HG03354 (cell line): ENCODE measurements around the gene MMAB.

Experiments used
- ATAC-seq: cut with Tn5 transposase; IDR thresholded peaks from one replicate; pipeline ENCODE4 v1.9.1; 2021; ENCODE audit warnings: mild to moderate bottlenecking; ENCODE audit not compliant: unreplicated experiment, poor library complexity, severe bottlenecking

MMAB gene

GRCh38 chr12:109588461-109589239, 15.3 kb upstream of the MMAB start:
- ATAC-seq, result no peak

- ATAC-seq, result no peak
Measured at GRCh38 chr12:109587921-109588320, 14.6 kb upstream of the MMAB start.

- no peak for ATAC-seq
Measured at GRCh38 chr12:109586385-109587296, 13.3 kb upstream of the MMAB start.

GRCh38 chr12:109583733-109584132, 10.4 kb upstream of the MMAB start:
- ATAC-seq, result no peak

- ATAC-seq, result no peak
Measured at GRCh38 chr12:109582636-109583035, 9.3 kb upstream of the MMAB start.

- no peak for ATAC-seq
Measured at GRCh38 chr12:109581856-109582255, 8.6 kb upstream of the MMAB start.

GRCh38 chr12:109581334-109581691, 8.0 kb upstream of the MMAB start:
- ATAC-seq, result no peak

- no peak for ATAC-seq
Measured at GRCh38 chr12:109580684-109581333, 7.5 kb upstream of the MMAB start.

- ATAC-seq, result no peak
Measured at GRCh38 chr12:109580272-109580671, 7.0 kb upstream of the MMAB start.

- ATAC-seq, result no peak
Measured at GRCh38 chr12:109579639-109580038, 6.3 kb upstream of the MMAB start.

GRCh38 chr12:109578330-109578927, 5.1 kb upstream of the MMAB start:
- no peak for ATAC-seq

GRCh38 chr12:109577311-109577710, 4.0 kb upstream of the MMAB start:
- no peak for ATAC-seq

- no peak for ATAC-seq
Measured at GRCh38 chr12:109575683-109576082, 2.4 kb upstream of the MMAB start.

GRCh38 chr12:109573914-109574244, 575 bp upstream of the MMAB start:
- ATAC-seq, result peak; percentile 15

GRCh38 chr12:109572506-109572845, 828 bp downstream of the MMAB start:
- ATAC-seq, result no peak

GRCh38 chr12:109571773-109572505, 1.4 kb downstream of the MMAB start:
- ATAC-seq, result no peak

GRCh38 chr12:109568486-109568885, 4.8 kb downstream of the MMAB start:
- no peak for ATAC-seq

- ATAC-seq, result no peak
Measured at GRCh38 chr12:109567967-109568366, 5.3 kb downstream of the MMAB start.

GRCh38 chr12:109567296-109567695, 6.0 kb downstream of the MMAB start:
- no peak for ATAC-seq

- no peak for ATAC-seq
Measured at GRCh38 chr12:109566424-109566823, 6.9 kb downstream of the MMAB start.
